K562 (cell line): ENCODE results near the gene CPNE6. TPM values are rescaled to one million over a fixed set of nuclear protein-coding genes. Genes with fewer than 3 reads are reported as not detected.

Source experiments
- BACH1 ChIP-seq: fragments of 200-800 bp; sonication (Bioruptor generic); IDR thresholded peaks from 2 replicates; pipeline ENCODE4 v1.6.1; 2016; ENCODE audit warnings: missing genetic modification characterization, missing compliant biosample characterization
- BRD9 ChIP-seq: fragments of 450-650 bp; IDR thresholded peaks from 2 replicates; pipeline ENCODE4 v1.6.1; 2018; ENCODE audit warnings: low read depth; ENCODE audit not compliant: partially characterized antibody
- CBFB ChIP-seq: sonication (generic); formaldehyde crosslinking; IDR thresholded peaks from 2 replicates; pipeline ENCODE4 v1.4.0; 2020; ENCODE audit warnings: mild to moderate bottlenecking, missing genetic modification reagents
- GTF2F1 ChIP-seq: IDR thresholded peaks from 2 replicates; pipeline ENCODE4 v1.6.1; 2011; ENCODE audit warnings: low read depth, low read length, improper control_type of control experiment
- HMG20B ChIP-seq: fragments of 250-450 bp; sonication (Bioruptor Pico); IDR thresholded peaks from 2 replicates; pipeline ENCODE4 v1.5.0; 2021; ENCODE audit warnings: mild to moderate bottlenecking
- HNRNPL ChIP-seq: fragments of 200-400 bp; formaldehyde crosslinking; IDR thresholded peaks from 2 replicates; pipeline ENCODE4 v1.6.1; 2017; ENCODE audit warnings: low read depth, mild to moderate bottlenecking, low read length
- KLF13 ChIP-seq: fragments of 450-650 bp; IDR thresholded peaks from 2 replicates; pipeline ENCODE4 v1.6.1; 2016; ENCODE audit warnings: missing genetic modification characterization, low read depth, mild to moderate bottlenecking, missing compliant biosample characterization, moderate library complexity, borderline replicate concordance
- MAZ ChIP-seq, 2 experiments: fragments of 450-650 bp in 1 of 2; sonication (generic) in 1 of 2; formaldehyde crosslinking; IDR thresholded peaks in 1 of 2; conservative IDR thresholded peaks in 1 of 2; 2 replicates each; pipeline versions ENCODE4 v1.4.0 to v1.5.0; 2020; ENCODE audit warnings: mild to moderate bottlenecking in 1 of 2, missing genetic modification reagents in 1 of 2
- NCOR1 ChIP-seq: fragments of 450-650 bp; IDR thresholded peaks from 2 replicates; pipeline ENCODE4 v1.6.1; 2016; ENCODE audit warnings: mild to moderate bottlenecking, moderate library complexity
- NFATC3 ChIP-seq: fragments of 450-650 bp; IDR thresholded peaks from 2 replicates; pipeline ENCODE4 v1.6.1; 2017; ENCODE audit warnings: mild to moderate bottlenecking
- OTX1 ChIP-seq: fragments of 450-650 bp; formaldehyde crosslinking; IDR thresholded peaks from 2 replicates; pipeline ENCODE4 v1.4.0; 2022; ENCODE audit warnings: mild to moderate bottlenecking
- PHB ChIP-seq: fragments of 250-450 bp; sonication (Bioruptor Pico); IDR thresholded peaks from 2 replicates; pipeline ENCODE4 v1.5.0; 2021
- PHF20 ChIP-seq: fragments of 450-650 bp; IDR thresholded peaks from 2 replicates; pipeline ENCODE4 v1.6.1; 2018; ENCODE audit not compliant: partially characterized antibody
- RB1 ChIP-seq: fragments of 450-650 bp; IDR thresholded peaks from 2 replicates; pipeline ENCODE4 v1.6.1; 2017; ENCODE audit warnings: low read depth, mild to moderate bottlenecking
- RBBP5 ChIP-seq: fragments of 200-600 bp; sonication (generic); IDR thresholded peaks from 2 replicates; pipeline ENCODE4 v1.6.1; 2012; ENCODE audit warnings: borderline replicate concordance, mild to moderate bottlenecking, low read length, control low read depth, inconsistent platforms; ENCODE audit not compliant: insufficient read depth, poor library complexity, severe bottlenecking
- SNIP1 ChIP-seq: fragments of 450-650 bp; IDR thresholded peaks from 2 replicates; pipeline ENCODE4 v1.7.1; 2017; ENCODE audit warnings: low read depth, mild to moderate bottlenecking
- TBP ChIP-seq: optimal IDR thresholded peaks from 2 replicates; pipeline ENCODE3; 2011; ENCODE audit warnings: low read depth, low read length, improper control_type of control experiment
- TRIM25 ChIP-seq: fragments of 450-650 bp; IDR thresholded peaks from 2 replicates; pipeline ENCODE4 v1.7.0; 2016; ENCODE audit warnings: borderline replicate concordance
- ZFPM2 ChIP-seq: fragments of 250-450 bp; sonication (Bioruptor Pico); IDR thresholded peaks from 2 replicates; pipeline ENCODE4 v1.5.1; 2022; ENCODE audit warnings: mild to moderate bottlenecking
- ZNF140 ChIP-seq: fragments of 250-450 bp; sonication (Bioruptor Pico); IDR thresholded peaks from 2 replicates; pipeline ENCODE4 v1.8.0; 2021; ENCODE audit warnings: moderate library complexity, mild to moderate bottlenecking, inconsistent platforms
- ZNF280B ChIP-seq: fragments of 250-450 bp; sonication (Bioruptor Pico); IDR thresholded peaks from 2 replicates; pipeline ENCODE4 v1.5.1; 2021; ENCODE audit warnings: mild to moderate bottlenecking
- ZNF766 ChIP-seq: fragments of 200-800 bp; sonication (Bioruptor generic); conservative IDR thresholded peaks from 2 replicates; pipeline ENCODE4 v1.6.1; 2016; ENCODE audit warnings: missing genetic modification characterization, missing compliant biosample characterization
- polyA plus RNA-seq, 8 experiments: library from polyadenylated mRNA; depleted of rRNA in 4 of 8; stranded (reverse) in 5 of 8; unstranded in 3 of 8; fragments of >200 nt; fragmentation: Nextera tagmentation in 2 of 8; fragmentation: Illumina TruSeq in 1 of 8; extraction: Ambion mirVana in 2 of 8; extraction: Trizol in 1 of 8; gene quantifications; 2 replicates each; pipeline versions ENCODE4 v1.2.1 to v1.2.3, GENCODE V29; 2011 to 2014; ENCODE audit warnings: inconsistent platforms in 1 of 8, missing spikeins in 1 of 8
- total RNA-seq, 7 experiments: library from RNA; depleted of rRNA in 6 of 7; stranded (reverse); fragments of >200 nt in 6 of 7; fragmentation: Illumina TruSeq in 2 of 7; extraction: Trizol in 2 of 7; gene quantifications; 2 replicates each; pipeline versions ENCODE4 v1.2.1 to v1.2.3, GENCODE V29; 2011 to 2021; ENCODE audit warnings: low replicate concordance in 1 of 7
- TF ChIP-seq, protein P1 (sequence below): fragments of 250-450 bp; sonication (Bioruptor Pico); IDR thresholded peaks from 2 replicates; pipeline ENCODE4 v1.5.0; 2021
- TF ChIP-seq, protein P2 (sequence below): fragments of 450-650 bp; IDR thresholded peaks from 2 replicates; pipeline ENCODE4 v1.6.1; 2017; ENCODE audit warnings: antibody characterized with exemption

Gene CPNE6
- total and polyA plus RNA-seq, 9 of the 15 experiments (the other 6 are each of a cell fraction or from before 2014, with no cell fraction given): not detected

DNA sequence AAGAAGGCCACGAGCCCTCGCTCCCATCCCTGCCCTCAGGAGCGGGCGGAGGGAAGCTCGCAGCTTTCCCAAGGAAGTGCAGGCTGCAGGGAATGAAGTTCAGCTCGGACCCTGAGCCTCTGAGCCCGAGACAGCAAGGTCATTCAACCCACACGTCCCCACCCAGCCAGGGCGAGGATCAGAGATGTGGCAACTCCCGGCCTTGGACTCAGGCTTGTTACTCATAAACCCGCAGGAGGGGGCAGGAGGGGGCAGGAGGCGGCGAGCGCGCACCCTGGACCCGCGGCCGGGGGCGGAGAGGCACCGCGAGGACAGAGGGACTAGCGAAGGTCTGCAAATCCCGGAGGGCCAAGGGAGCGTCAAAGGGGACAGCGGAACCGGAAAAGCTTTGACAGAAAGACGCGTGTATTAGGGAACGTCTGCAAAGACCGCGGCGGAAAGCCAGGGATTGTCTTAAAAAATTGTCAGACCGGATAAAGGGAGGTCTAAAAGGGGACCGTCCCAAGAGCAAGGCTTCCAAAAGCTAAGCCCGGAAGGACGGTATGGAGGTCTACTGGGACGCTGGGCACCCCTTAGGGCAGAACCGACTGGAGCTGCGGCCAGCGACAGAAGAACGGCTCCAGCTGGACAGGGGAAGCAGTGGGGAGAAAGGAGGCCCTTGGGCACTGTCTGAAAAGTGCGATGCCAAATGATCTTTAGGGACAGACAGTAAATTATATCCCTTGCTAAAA lies 42.6 kb downstream of the CPNE6 start (continued):
- TF ChIP-seq ZFPM2 (CRISPR knock-in tag) (no peak), PHF20 (peak; percentile 39), MAZ (CRISPR knock-in tag; conservative IDR thresholded peaks at IDR 0.05 in 1 of 2, IDR thresholded peaks at IDR 0.05 in 1 of 2) (peak; percentile 74 to 89), NFATC3 (no peak), ZNF140 (CRISPR knock-in tag) (no peak), PHB (no peak), OTX1 (CRISPR knock-in tag) (peak; percentile 49; the same call in 1 of the 2 replicates), NCOR1 (no peak), ZNF766 (CRISPR knock-in tag) (peak; percentile 46; the same call in 1 of the 2 replicates), BACH1 (no peak), SNIP1 (no peak), GTF2F1 (no peak), CBFB (CRISPR knock-in tag) (no peak), HMG20B (CRISPR knock-in tag) (no peak), ZNF280B (CRISPR knock-in tag) (no peak), KLF13 (no peak), TRIM25 (no peak), RBBP5 (peak; percentile 26), BRD9 (peak; percentile 59), RB1 (no peak), HNRNPL (no peak), TBP (peak; percentile 86)
- TF ChIP-seq, protein P1, sequence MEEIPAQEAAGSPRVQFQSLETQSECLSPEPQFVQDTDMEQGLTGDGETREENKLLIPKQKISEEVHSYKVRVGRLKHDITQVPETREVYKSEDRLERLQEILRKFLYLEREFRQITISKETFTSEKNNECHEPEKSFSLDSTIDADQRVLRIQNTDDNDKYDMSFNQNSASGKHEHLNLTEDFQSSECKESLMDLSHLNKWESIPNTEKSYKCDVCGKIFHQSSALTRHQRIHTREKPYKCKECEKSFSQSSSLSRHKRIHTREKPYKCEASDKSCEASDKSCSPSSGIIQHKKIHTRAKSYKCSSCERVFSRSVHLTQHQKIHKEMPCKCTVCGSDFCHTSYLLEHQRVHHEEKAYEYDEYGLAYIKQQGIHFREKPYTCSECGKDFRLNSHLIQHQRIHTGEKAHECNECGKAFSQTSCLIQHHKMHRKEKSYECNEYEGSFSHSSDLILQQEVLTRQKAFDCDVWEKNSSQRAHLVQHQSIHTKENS (CRISPR knock-in tag): no peak
- TF ChIP-seq, protein P2, sequence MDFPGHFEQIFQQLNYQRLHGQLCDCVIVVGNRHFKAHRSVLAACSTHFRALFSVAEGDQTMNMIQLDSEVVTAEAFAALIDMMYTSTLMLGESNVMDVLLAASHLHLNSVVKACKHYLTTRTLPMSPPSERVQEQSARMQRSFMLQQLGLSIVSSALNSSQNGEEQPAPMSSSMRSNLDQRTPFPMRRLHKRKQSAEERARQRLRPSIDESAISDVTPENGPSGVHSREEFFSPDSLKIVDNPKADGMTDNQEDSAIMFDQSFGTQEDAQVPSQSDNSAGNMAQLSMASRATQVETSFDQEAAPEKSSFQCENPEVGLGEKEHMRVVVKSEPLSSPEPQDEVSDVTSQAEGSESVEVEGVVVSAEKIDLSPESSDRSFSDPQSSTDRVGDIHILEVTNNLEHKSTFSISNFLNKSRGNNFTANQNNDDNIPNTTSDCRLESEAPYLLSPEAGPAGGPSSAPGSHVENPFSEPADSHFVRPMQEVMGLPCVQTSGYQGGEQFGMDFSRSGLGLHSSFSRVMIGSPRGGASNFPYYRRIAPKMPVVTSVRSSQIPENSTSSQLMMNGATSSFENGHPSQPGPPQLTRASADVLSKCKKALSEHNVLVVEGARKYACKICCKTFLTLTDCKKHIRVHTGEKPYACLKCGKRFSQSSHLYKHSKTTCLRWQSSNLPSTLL: no peak
